ENCODE results near the gene TCF4.

DNA sequence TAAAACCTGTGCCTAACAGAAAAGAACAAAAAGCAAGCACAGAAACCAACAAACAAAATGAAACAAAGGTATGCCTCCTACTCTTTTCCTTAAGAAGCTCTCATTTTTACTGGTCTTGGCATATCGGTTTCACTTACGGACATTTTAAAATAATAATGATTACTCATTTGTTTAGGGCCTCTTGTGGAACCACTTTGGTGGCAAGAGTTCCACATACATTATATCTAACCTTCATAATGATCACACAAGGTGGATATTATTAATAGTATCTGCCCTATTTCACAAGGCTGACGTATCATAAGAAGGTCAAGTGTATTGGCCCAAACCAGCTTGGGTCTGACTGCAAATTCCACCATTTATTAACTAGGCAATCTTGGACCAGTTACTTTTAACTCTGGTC, 304.7 kb downstream of the TCF4 start:
- TF ChIP-seq SPI1 (IDR thresholded peaks at IDR 0.05; ENCODE audit: low read depth, low read length) (no peak), POLR2A (IDR thresholded peaks at IDR 0.05; ENCODE audit: low read depth, low read length) (no peak), POLR2AphosphoS5 (IDR thresholded peaks at IDR 0.05; ENCODE audit: low read depth, low read length) (no peak), TAF1 (IDR thresholded peaks at IDR 0.05; ENCODE audit: low read depth, low read length) (no peak), POU2F2 (IDR thresholded peaks at IDR 0.05; ENCODE audit: low read depth, low read length) (no peak), PAX5 (IDR thresholded peaks at IDR 0.05; ENCODE audit: insufficient read depth, low read length, severe bottlenecking) (no peak)
